Myocyte (in vitro differentiated cells): Measurements from ENCODE around the gene ARRDC1. TPM values are rescaled to one million over a fixed set of nuclear protein-coding genes. Genes with fewer than 3 reads are reported as not detected.
A peak's percentile ranks its signal among the peaks of the same experiment; 100 is the strongest.
"Not testable (repeated sequence)": the region's sequence is repeated elsewhere in the genome, so short reads cannot be mapped to it uniquely, and the experiment has no call there.

Source experiments
- DNase-seq: peaks from one replicate; pipeline ENCODE4 v3.0.0-alpha.2; 2012; ENCODE audit warnings: low read depth
- total RNA-seq: library from RNA; depleted of rRNA; stranded (reverse); fragments of >200 nt; gene quantifications from 2 replicates; pipeline ENCODE4 v1.2.3, GENCODE V29; 2014

ARRDC1 gene
- total RNA-seq, 1 donor from 2014 or later: 20.3 TPM

DNA sequence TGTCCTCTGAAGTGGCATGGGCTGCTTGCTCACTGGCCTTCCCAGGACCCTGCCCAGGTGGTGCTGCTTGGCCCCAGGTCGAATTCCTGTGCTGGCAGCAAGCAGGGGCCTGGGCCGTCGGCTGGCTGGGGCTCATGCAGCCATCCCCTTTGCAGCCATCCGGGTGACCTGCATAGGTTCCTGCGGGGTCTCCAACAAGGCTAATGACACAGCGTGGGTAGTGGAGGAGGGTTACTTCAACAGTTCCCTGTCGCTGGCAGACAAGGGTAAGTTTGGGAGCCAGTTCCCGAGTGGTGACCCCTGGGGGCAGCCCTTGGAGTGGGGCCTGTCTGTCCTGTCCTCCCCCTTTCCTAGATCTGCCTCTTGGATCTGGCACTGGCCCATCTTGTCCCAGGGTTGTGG lies 7.3 kb downstream of the ARRDC1 start:
- DNase-seq: no peak

DNA sequence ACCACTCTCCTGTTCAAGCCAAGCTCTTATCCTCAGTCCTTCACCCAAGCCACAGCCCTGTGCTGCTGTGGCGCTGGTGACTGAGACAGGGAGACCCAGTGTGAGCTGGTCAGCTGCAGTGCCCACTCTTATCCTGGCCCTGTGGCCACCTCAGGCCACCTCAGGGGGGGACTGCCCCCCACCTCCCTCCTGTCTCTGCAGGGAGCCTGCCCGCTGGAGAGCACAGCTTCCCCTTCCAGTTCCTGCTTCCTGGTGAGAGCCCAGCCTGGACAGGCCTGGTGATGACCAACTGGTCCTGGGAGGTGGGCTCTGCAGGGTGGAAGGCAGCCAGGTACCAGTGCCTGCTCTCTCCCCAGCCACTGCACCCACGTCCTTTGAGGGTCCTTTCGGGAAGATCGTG lies 7.8 kb downstream of the ARRDC1 start:
- DNase-seq: no peak

DNA sequence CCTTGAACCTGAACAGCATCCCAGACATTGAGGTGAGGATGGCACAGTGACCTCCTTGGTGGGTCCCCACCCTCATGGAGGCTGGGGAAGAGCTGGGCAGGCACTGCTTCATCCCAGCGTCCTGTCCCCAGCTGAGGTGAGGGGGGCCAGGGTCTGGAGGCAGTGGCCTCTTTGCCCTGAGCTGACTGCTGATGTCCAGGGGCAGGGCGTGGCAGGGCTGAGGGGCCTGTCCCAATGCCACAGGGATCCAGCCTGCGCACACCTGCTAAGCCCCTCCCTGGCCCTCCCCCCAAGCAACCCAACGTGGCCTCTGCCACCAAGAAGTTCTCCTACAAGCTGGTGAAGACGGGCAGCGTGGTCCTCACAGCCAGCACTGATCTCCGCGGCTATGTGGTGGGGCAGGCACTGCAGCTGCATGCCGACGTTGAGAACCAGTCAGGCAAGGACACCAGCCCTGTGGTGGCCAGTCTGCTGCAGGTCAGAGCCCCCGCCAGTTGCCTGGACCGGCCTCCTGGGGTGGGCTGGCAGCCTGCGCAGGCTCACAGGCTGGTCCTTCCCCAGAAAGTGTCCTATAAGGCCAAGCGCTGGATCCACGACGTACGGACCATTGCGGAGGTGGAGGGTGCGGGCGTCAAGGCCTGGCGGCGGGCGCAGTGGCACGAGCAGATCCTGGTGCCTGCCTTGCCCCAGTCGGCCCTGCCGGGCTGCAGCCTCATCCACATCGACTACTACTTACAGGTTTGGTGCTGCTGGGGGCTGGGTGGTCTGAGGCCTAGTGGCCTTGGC lies 8.4 kb downstream of the ARRDC1 start:
- no peak for DNase-seq

DNA sequence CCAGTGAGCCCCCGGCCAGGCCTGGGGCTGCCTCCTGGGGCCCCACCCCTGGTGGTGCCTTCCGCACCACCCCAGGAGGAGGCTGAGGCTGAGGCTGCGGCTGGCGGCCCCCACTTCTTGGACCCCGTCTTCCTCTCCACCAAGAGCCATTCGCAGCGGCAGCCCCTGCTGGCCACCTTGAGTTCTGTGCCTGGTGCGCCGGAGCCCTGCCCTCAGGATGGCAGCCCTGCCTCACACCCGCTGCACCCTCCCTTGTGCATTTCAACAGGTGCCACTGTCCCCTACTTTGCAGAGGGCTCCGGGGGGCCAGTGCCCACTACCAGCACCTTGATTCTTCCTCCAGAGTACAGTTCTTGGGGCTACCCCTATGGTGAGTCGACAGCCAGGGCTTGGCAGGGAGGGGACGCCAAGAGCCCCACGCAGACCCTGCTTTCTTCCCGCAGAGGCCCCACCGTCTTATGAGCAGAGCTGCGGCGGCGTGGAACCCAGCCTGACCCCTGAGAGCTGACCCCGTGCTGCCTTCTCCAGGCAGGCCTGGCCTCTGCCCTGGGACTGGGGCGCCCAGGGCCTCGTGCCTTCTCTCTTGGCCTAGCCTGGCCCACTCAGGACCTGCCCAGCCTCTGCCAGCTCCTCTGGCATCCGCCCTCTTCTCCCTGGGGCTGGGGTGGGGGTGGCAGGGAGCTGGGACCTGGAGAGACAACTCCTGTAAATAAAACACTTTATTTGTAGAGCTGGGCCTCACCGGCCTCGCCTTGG lies 9.3 kb downstream of the ARRDC1 start:
- DNase-seq: no peak

DNA sequence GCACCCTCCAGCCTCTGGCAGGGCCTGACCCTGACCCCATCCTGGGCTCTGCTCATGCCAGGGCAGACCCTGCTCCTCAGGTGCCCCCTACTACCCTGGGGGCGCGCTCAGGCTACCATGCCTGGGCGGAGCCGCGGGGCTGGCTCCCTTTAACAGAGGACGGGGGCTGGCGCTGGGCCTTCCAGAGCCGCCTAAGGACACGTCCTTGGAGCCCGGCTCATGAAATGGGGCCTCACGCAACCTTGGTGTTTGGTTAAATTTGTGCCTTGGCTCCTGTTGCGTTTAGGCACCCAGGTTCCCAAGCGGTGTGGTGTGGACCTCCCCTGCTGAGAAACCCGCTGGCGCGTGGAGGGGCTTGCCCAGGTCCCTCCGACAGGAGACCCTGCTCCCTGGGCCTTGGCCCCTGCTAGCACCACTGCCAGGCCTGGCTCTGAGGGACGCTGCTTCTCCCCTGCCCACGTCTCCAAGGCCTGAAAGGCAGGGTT lies 9.9 kb downstream of the ARRDC1 start:
- DNase-seq: no peak

DNA sequence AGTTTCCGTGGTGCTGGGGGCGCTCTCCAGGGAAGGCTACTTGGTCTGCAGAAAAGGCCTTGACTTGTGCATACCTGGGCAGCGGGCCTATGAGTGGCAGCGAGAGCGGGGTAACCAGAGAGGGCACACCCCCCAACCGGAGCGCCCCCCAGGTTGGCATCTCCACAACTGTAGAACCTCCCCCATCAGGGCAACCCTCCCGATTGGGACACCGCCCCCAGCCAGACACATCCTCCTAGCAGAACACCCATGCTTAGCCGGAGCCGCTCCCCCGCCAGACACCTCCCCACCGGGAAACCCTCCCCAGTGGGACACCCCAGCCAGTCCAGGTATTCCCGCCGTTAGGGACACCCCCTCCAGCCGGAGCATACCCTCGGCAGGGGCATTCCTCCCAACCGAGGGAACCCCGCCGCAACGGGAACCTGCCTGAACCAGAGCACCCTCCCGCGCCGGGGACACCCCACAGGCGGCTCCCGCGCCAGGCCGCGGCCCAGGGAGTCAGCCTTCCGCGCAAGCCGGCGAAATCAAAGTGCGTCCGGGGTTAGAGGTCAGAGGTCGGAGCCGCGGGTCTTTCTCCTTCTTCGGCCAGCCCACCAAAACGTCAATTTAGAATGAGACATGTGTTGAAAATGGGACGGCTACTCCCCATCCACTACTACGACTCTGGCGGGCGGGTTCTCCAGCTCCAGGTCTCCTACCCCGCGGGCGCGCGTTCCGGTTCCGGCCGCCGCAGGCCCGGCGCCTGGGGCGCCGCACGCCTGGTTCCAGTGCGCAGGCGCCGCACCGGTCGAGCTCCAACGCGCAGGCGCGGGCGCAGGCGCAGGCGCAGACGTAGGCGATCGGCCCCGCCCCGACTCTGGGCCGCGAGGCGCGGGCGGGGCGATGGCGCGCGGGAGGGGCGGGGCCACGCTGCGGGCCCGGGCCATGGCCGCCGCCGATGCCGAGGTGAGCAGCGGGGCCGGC lies 12.9 kb downstream of the ARRDC1 start, which contains the start of gene EHMT1:
EHMT1 (plus strand) TSS at position 901 of the 963 bp plus-strand sequence; CDS start at position 925, 24 bp downstream.
- DNase-seq: peak; percentile 88

DNA sequence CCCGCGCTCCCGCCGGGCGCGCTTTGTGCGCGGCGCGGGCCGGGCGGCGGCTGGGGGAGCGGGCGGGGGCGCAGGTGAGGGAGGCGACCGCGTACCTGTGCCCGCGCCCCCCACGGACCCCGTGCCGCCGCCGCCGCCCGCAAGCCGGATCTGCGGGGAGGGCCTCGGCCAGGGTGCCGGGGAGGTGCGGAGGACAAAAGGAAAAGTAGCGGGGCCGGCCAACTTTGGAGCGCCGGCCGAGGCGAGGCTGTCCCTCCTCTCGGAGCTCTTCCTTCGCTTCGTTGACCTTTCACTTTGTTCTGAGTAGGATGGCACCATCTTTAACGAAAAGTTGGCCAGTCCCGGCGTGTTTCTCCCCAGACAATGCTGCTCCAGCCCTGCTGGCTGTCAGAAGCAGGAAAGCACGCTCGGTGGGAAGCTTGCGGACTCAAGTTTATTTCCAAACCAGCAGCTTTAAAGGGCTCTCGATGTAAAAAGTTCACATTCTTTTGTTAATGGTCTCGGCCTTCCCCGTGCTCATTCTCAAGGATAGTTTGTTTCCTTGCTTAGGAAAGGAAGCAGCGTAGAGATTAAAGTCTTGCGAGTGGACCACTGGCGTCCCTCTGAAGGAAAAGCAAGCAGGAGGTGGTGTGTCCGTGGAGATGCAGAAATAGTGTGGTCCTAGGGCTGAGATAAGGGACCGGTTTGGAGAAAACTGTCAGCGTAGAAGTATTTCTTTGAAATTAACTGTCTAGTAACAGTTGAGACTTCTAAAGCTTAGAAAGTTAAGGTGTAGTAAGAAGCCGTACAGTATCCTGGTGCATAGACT lies 14.0 kb downstream of the ARRDC1 start:
- peak; percentile 48 for DNase-seq

DNA sequence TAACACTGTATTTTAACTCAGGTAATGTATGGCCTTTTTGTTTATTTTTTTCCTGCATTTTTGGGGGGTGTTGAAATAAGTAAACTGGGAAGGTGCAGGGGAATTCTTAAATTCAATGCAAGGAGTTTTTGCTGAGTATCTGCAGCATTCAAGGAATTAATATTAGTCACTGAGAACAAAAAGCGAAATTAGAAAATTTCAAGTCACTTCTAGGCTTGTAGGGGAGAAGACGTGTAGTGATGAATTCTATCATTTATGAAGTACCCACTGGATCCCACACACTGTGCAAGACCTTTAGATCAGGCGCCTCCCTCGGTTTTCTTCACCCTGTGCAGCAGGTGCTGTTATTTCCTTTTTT lies 14.5 kb downstream of the ARRDC1 start:
- no peak for DNase-seq

DNA sequence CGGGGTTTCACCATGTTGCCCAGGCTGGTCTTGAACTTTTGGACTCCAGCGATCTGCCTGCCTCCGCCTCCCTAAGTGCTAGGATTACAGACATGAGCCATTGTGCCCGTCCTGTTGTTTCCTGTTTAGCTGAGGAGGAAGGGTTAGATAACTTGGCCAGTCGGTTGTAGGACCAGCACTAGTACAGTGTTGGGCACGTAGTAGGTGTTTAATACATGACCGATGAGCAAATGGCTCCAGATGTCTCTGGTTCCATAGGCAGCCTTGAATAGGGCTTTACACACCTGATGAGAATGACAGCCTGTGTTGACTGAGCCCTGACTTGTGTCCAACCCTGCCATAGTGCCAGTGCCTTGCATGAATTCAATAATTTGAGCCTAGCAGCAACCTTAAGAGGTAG lies 15.1 kb downstream of the ARRDC1 start:
- no peak for DNase-seq

DNA sequence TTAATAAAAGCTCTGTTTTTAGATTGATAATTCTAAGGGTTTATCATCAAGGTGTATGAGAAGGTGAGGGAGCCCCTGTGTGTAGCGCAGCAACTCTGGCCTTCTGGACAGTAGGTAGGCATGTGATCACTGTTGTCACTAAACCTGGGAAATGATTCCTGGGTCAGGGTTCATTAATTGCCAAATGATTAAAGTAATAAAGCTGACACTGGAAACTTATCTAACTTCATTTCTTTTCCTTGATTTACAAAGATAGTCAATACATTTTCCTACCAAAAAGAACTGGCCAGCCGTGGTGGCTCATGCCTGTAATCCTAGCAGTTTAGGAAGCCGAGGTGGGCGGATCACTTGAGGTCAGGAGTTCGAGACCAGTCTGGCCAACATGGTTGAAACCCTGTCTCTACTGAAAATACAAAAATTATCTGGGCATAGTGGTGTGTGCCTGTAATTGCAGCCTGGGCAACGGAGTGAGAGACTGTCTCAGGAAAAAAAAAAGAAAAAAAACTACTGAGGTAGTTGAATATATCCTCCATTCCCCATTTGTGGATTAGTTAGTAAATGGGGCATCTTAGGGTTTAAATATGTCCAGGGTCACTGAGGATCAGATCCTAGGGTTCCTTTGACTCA lies 15.8 kb downstream of the ARRDC1 start:
- DNase-seq: peak; percentile 31

DNA sequence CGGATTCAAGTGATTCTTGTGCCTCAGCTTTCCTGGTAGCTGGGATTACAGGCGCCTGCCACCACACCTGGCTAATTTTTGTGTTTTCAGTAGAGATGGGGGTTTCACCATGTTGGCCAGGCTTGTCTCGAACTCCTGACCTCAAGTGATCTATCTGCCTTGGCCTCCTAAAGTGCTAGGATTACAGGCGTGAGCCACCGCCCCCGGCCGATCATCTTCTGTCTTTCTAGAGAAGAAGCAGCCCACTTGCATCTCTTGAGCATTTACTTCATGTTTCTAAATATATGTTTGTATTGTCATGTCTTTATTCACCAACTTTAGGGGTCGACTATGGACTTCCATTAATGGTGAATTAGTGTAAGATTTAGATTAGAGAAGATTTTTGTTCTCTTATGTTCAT lies 16.7 kb downstream of the ARRDC1 start:
- DNase-seq: not testable (repeated sequence)

DNA sequence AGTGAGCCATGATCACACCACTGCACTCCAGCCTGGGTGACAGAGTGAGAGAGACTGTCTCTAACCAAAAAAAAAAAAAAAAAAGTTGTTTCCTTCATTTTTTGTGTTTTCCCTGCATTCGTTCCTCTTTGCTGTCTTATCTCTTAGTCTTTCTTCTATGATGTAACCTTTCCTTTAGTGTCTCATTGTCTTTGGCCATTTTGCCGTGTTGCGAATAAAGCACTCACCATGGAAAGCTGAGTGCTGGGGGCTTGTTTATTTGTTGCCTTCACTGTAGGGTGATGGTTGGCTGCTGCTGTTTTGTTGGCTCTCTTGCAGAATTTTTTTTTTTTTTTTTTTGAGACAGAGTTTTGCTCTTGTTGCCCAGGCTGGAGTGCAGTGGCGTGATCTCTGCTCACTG lies 21.0 kb downstream of the ARRDC1 start:
- DNase-seq: no peak

DNA sequence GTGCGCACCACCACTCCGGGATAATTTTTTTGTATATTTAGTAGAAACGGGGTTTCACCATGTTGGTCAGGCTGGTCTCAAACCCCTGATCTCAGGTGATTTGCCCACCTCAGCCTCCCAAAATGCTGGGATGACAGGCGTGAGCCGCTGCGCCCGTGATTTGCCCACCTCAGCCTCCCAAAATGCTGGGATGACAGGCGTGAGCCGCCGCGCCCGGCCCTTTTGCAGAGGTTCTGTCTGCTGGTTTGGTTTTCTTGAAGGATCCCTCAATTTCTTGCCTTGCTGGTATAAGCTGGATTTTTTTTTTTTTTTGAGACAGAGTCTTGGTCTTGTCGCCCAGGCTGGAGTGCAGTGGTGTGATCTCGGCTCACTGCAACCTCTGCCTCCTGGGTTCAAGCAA lies 21.9 kb downstream of the ARRDC1 start:
- not testable (repeated sequence) for DNase-seq

DNA sequence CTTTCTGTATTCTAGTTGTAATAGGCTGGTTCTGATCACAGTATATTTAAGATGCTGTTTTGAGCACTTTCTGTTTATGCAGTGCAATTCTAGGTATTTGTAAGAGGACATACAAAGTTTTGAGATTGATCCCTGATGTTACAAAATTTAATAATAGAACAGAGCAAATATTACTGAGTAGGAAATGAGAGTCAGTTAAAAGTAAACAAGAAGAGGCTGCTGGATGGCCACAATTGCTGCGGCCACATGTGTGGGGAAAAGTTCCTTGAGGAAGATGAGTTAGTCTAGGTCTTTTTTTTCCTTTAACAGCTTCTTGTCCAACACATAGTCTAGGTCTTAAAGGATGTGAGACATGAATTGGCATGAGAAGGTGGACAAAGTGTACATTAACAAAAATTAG lies 24.6 kb downstream of the ARRDC1 start:
- DNase-seq: no peak

DNA sequence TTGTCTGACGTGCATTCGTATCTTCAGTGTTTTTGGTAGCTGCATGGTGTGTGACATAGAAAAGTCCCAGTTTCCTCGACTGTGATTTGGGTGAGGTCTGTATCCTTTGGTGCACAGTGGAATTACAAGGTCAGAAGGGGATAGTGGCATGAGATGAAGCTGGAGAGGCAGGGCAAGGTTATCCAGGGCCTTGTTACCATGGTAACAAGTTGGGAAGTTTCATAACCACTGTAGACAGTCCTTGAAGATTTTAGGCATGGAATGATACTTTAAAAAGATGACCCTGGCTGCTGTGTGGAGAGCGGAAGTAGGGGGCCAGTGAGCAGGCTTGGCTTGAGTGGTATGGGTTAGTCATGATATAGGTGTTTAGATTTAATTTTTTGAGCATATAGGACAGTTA lies 25.2 kb downstream of the ARRDC1 start:
- no peak for DNase-seq

DNA sequence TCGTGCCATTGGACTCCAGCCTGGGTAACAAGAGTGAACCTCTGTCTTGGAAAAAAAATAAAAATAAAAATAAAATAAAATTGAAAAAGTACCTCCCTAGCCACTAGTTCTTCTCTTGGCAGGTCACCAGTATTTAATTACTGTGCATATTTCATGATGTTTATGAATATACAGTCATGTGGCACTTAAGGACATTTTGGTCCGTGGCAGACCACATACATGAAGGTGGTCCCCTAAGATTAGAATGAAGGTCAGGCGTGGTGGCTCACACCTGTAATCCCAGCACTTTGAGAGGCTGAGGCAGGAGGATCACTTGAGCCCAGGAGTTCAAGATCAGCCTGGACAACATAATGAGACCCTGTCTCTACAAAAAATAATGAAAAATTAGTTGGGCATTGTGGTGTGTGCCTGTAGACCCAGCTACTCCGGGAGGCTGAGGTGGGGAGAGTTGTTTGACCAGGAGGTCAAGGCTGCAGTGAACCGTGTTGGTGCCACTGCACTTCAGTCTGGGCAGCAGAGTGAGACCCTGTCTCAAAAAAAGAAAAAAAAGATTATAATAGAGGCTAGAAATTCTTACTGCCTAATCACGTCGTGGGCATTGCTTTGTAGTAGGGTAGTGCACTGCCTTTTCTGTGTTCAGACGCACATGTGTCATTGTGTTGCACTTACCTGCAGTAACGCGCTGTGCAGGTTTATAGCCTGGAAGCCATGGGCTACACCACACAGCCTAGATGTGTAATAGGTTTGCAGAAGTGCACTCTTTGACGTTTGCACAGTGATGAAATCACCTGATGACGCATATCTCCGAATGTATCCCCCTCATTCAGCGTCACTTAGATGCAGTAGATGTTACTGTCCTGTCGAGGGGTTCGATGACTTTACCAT lies 26.1 kb downstream of the ARRDC1 start:
- DNase-seq: no peak

DNA sequence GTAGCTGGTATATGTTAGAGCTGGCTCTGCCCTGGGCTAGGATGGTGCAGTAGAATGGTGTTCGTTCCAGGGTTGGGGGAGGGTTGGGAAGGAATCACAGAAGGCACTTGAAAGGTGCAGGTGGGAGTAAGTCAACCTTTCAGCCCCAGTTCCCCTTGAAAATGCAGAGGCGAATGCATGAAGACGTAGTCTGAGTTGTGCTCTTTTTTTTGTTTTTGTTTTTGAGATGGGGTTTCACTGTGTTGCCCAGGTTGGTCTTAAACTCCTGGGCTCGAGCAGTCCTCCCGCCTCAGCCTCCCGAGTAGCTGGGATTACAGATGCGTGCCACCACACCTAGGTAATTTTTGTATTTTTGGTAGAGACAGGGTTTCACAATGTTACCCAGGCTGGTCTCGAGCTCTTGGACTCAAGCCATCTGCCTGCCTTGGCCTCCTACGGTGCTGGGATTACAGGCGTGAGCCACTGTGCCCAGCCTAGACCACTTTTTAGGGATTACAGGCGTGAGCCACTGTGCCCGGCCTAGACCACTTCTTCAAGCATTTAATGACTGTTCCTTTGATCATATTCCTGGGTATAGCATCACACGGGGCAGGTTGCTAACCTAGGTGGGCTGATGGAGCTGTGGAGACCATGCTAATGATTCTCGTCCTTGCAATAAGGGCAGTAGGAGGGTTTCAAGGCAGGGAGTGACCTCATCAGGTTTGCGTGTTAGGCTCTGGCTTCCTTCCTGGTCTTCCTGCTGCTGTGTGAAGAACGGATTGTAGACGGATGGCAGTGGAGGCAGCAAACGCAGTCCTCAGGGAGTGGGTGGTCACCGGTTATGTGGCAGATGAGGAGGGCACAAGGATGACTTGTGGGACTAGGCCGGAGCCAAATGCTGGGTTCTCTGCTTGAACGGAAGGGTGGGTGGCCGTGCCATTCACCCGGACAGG lies 27.0 kb downstream of the ARRDC1 start:
- DNase-seq: peak; percentile 41

DNA sequence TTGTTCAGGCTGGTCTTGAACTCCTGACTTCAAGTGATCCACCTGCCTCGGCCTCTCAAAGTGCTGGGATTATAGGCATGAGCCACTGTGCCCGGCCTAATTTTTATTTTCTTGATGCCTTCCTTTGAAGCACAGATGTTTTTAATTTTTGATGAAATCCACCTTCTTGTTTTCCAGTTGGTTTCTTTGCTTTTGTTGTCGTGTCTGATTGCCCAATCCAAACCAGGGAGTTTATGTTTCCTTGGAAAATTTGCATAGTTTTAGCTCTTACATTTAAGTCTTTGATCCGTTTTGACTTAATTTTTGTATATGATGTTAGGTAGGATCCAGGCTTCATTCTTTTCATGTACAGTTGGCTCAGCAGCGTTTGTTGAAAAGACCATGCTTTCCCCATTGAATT lies 28.5 kb downstream of the ARRDC1 start:
- no peak for DNase-seq
